Gastrocnemius medialis (tissue), 4 donors: ENCODE results near the gene C1orf56. TPM values are rescaled to one million over a fixed set of nuclear protein-coding genes. Genes with fewer than 3 reads are reported as not detected.

Source experiments
- ATAC-seq, 2 donors: fragments of 150-250 bp; one replicate each; pipeline ENCODE4 v1.9.1; 2016
- DNase-seq, 2 donors: peaks; one replicate each; pipeline ENCODE4 v3.0.0-alpha.2; 2019
- H3K27ac ChIP-seq, 4 donors: fragments of 200-600 bp; sonication (generic); 1 replicate in 1 of 4; 2 replicates in 3 of 4; pipeline ENCODE4 v1.5.1; 2016 to 2018; ENCODE audit warnings: mild to moderate bottlenecking in 2 of 4, moderate library complexity in 1 of 4
- H3K27me3 ChIP-seq, 3 donors: fragments of 200-600 bp; sonication (generic) in 2 of 3; 1 replicate in 1 of 3; 2 replicates in 2 of 3; pipeline versions ENCODE4 v1.5.1 to v1.6.0; 2016 to 2019; ENCODE audit warnings: mild to moderate bottlenecking in 1 of 3, moderate library complexity in 1 of 3
- H3K36me3 ChIP-seq, 2 donors: fragments of 200-600 bp; sonication (generic) in 1 of 2; one replicate each; pipeline ENCODE4 v1.5.1; 2017 to 2018
- H3K4me1 ChIP-seq, 2 donors: fragments of 200-600 bp; sonication (generic) in 1 of 2; one replicate each; pipeline ENCODE4 v1.5.1; 2016 to 2017; ENCODE audit warnings: mild to moderate bottlenecking in 2 of 2
- H3K4me3 ChIP-seq, 4 donors: fragments of 200-600 bp; sonication (generic) in 3 of 4; 1 replicate in 1 of 4; 2 replicates in 3 of 4; pipeline ENCODE4 v1.5.1; 2016 to 2019; ENCODE audit warnings: mild to moderate bottlenecking in 2 of 4
- H3K9me3 ChIP-seq, 3 donors: fragments of 200-600 bp; sonication (generic) in 2 of 3; 1 replicate in 1 of 3; 2 replicates in 2 of 3; pipeline ENCODE4 v1.5.1; 2016 to 2019
- CTCF ChIP-seq, 5 experiments: fragments of 450-650 bp in 3 of 5; fragments of 200-600 bp in 2 of 5; sonication (generic) in 2 of 5; IDR thresholded peaks in 4 of 5; conservative IDR thresholded peaks in 1 of 5; 1 replicate in 4 of 5; 2 replicates in 1 of 5; pipeline ENCODE4 v1.5.1; 2016 to 2019; ENCODE audit warnings: antibody characterized with exemption in 5 of 5, mild to moderate bottlenecking in 3 of 5, moderate library complexity in 3 of 5
- POLR2A ChIP-seq, 2 donors: fragments of 450-650 bp; IDR thresholded peaks; one replicate each; pipeline ENCODE4 v1.6.1; 2017; ENCODE audit warnings: antibody characterized with exemption in 2 of 2, mild to moderate bottlenecking in 2 of 2, moderate library complexity in 2 of 2
- in situ Hi-C, 4 donors: fragments of 200-750 bp; cut with MboI; loops; one replicate each; pipeline versions ENCODE4 v1.15.0 to v1.8.0; 2017; ENCODE audit warnings: low sequenced_read_pairs in 4 of 4
- intact Hi-C: fragments of 100-400 bp; cut with DNase I; formaldehyde crosslinking; loops from one replicate; pipeline ENCODE4 v1.15.1; 2023; ENCODE audit warnings: low total_unique reads
- total RNA-seq, 4 donors: library from RNA; depleted of rRNA; stranded (reverse); fragments of >200 nt; gene quantifications; one replicate each; pipeline versions ENCODE4 v1.1.0 to v1.2.3, GENCODE V29; 2016

Gene C1orf56
- total RNA-seq, 4 donors from 2014 or later, result 6.2 to 16.2 (median 12.4) TPM

DNA sequence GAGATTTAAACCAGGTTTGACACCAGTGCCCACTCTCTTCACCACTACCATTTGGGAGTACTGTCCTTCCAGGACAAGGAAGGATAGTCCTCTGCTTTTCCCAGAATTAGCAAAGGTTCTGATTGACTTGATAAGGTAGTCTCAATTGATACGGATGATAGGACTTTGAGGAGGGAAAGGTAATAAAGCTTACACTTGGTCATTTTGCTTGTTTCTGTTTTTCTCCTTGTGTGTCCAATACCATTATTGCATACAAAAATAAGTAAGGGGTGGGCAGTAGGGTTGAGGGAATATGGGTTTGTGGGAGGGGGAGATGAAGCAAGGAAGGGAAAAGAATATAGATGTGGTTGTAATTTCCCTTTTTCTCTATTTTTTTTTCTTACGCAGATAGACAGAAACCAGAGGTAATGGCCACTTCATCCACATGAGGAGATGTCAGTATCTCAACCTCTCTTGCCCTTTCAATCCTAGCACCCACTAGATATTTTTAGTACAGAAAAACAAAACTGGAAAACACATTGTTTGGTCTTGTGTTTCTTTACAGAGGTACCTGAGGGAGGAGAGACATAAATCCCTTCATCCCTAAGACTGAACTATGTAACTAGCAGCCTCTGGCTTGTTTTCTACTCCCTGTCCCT is 2.6 kb downstream of the C1orf56 start:
- H3K36me3 ChIP-seq, result peaks cover 4 to 38% of the 10 kb centered on the region in 2 donors
- no peak overlapping the region for H3K4me3 ChIP-seq
- in situ Hi-C loops (no loop called here), intact Hi-C loops (no loop called here)
- ATAC-seq (no peak), DNase-seq (no peak)
- no peaks in the 10 kb centered on the region for H3K27me3 ChIP-seq
- TF ChIP-seq CTCF (IDR thresholded peaks at IDR 0.05 in 4 of 5, conservative IDR thresholded peaks at IDR 0.05 in 1 of 5), result no peak
- TF ChIP-seq POLR2A (IDR thresholded peaks at IDR 0.05), result no peak
- H3K9me3 ChIP-seq, result no peaks in the 10 kb centered on the region
- H3K4me1 ChIP-seq, result peaks cover 6 to 17% of the 10 kb centered on the region in 2 donors
- H3K27ac ChIP-seq, result peak overlapping the region in 2 of 4 donors; percentile 10 to 29

- no peak for ATAC-seq
- DNase-seq, result no peak
- H3K9me3 ChIP-seq, result no peaks in the 10 kb centered on the region
- TF ChIP-seq POLR2A (IDR thresholded peaks at IDR 0.05) (no peak), CTCF (IDR thresholded peaks at IDR 0.05 in 4 of 5, conservative IDR thresholded peaks at IDR 0.05 in 1 of 5) (no peak)
- intact Hi-C loops, result no loop called here
- peaks cover 6 to 49% of the 10 kb centered on the region in 2 donors for H3K36me3 ChIP-seq
- in situ Hi-C loops, result no loop called here
- H3K27me3 ChIP-seq, result no peaks in the 10 kb centered on the region
- H3K4me1 ChIP-seq, result peaks cover 13 to 24% of the 10 kb centered on the region in 2 donors
- no peak overlapping the region for H3K4me3 ChIP-seq
- H3K27ac ChIP-seq, result no peak overlapping the region
Measured at GRCh38 chr1:151051356-151052009, 3.9 kb downstream of the C1orf56 start.

GRCh38 chr1:151054971-151055547 is 7.5 kb downstream of the C1orf56 start:
- H3K4me1 ChIP-seq, result peaks cover 28 to 31% of the 10 kb centered on the region in 2 donors
- in situ Hi-C loops (no loop called here), intact Hi-C loops (loop anchor here (5.0 kb wide), 1 partner anchor 48 kb away; the partner anchor contains the start of genes MINDY1 and PRUNE1)
- no peak overlapping the region for H3K4me3 ChIP-seq
- no peaks in the 10 kb centered on the region for H3K27me3 ChIP-seq
- H3K9me3 ChIP-seq, result no peaks in the 10 kb centered on the region
- no peak for DNase-seq
- peak overlapping the region; percentile 90 to 98 (median 94) for H3K27ac ChIP-seq
- TF ChIP-seq POLR2A (IDR thresholded peaks at IDR 0.05) (no peak), CTCF (IDR thresholded peaks at IDR 0.05 in 4 of 5, conservative IDR thresholded peaks at IDR 0.05 in 1 of 5) (no peak)
- peaks cover 6 to 49% of the 10 kb centered on the region in 2 donors for H3K36me3 ChIP-seq
- no peak for ATAC-seq

GRCh38 chr1:151055581-151055980 is 8.0 kb downstream of the C1orf56 start:
- H3K4me1 ChIP-seq, result peaks cover 28 to 35% of the 10 kb centered on the region in 2 donors
- intact Hi-C loops (loop anchor here (5.0 kb wide), 1 partner anchor 48 kb away; the partner anchor contains the start of genes MINDY1 and PRUNE1), in situ Hi-C loops (no loop called here)
- H3K4me3 ChIP-seq, result no peak overlapping the region
- H3K36me3 ChIP-seq, result peaks cover 6 to 49% of the 10 kb centered on the region in 2 donors
- TF ChIP-seq POLR2A (IDR thresholded peaks at IDR 0.05) (no peak), CTCF (IDR thresholded peaks at IDR 0.05 in 4 of 5, conservative IDR thresholded peaks at IDR 0.05 in 1 of 5) (no peak)
- H3K27ac ChIP-seq, result peak overlapping the region; percentile 90 to 98 (median 94)
- DNase-seq (no peak), ATAC-seq (no peak)
- no peaks in the 10 kb centered on the region for H3K27me3 ChIP-seq
- H3K9me3 ChIP-seq, result no peaks in the 10 kb centered on the region
